GM23338 (cell line): ENCODE results near the gene NOSIP. TPM values are rescaled to one million over a fixed set of nuclear protein-coding genes. Genes with fewer than 3 reads are reported as not detected.

Experiments
- ATAC-seq: fragments of 200-7000 bp; cut with Tn5 transposase; 3 replicates; pipeline ENCODE4 v1.9.1; 2020
- DNase-seq: peaks from one replicate; pipeline ENCODE4 v3.0.0-alpha.2; 2015; ENCODE audit warnings: low spot score
- H2AFZ ChIP-seq: fragments of 200-600 bp; sonication (generic); 2 replicates; pipeline ENCODE4 v1.8.0; 2016; ENCODE audit warnings: antibody characterized with exemption, mild to moderate bottlenecking, moderate library complexity
- H3F3A ChIP-seq: fragments of 200-600 bp; sonication (generic); replicated peaks from 2 replicates; pipeline ENCODE4 v1.8.0; 2017; ENCODE audit warnings: antibody characterized with exemption, mixed run types, low read depth
- H3K27ac ChIP-seq: fragments of 200-600 bp; sonication (generic); 2 replicates; pipeline ENCODE4 v1.6.1; 2016; ENCODE audit warnings: low read depth
- H3K27me3 ChIP-seq: fragments of 200-600 bp; sonication (generic); 2 replicates; pipeline ENCODE4 v1.8.0; 2016; ENCODE audit warnings: mild to moderate bottlenecking, mixed run types, moderate library complexity; ENCODE audit not compliant: insufficient read depth
- H3K36me3 ChIP-seq: fragments of 200-600 bp; sonication (generic); 2 replicates; pipeline ENCODE4 v1.8.0; 2016; ENCODE audit warnings: mild to moderate bottlenecking; ENCODE audit not compliant: insufficient read depth
- H3K4me1 ChIP-seq: fragments of 200-600 bp; sonication (generic); 2 replicates; pipeline ENCODE4 v1.8.0; 2016; ENCODE audit warnings: mild to moderate bottlenecking, moderate library complexity; ENCODE audit not compliant: insufficient read depth
- H3K4me2 ChIP-seq: fragments of 200-600 bp; sonication (generic); 2 replicates; pipeline ENCODE4 v1.7.1; 2017; ENCODE audit warnings: mixed run types
- H3K4me3 ChIP-seq: fragments of 200-600 bp; sonication (generic); 2 replicates; pipeline ENCODE4 v1.6.1; 2016; ENCODE audit warnings: mixed run types
- H3K79me2 ChIP-seq: fragments of 200-600 bp; sonication (generic); replicated peaks from 2 replicates; pipeline ENCODE4 v1.8.0; 2017; ENCODE audit warnings: mild to moderate bottlenecking; ENCODE audit not compliant: insufficient read depth
- H3K9me2 ChIP-seq: fragments of 200-600 bp; sonication (generic); 2 replicates; pipeline ENCODE4 v1.8.0; 2017; ENCODE audit not compliant: insufficient read depth
- H4K20me1 ChIP-seq: fragments of 200-600 bp; sonication (generic); replicated peaks from 2 replicates; pipeline ENCODE4 v1.8.0; 2017; ENCODE audit warnings: mild to moderate bottlenecking; ENCODE audit not compliant: insufficient read depth
- H3K27ac Mint-ChIP-seq: 2 replicates; pipeline ENCODE4 v1.8.0; 2020; ENCODE audit warnings: inconsistent platforms, mild to moderate bottlenecking, moderate library complexity, mixed read lengths
- H3K27me3 Mint-ChIP-seq: 3 replicates; pipeline ENCODE4 v1.8.0; 2022; ENCODE audit warnings: low read depth, mild to moderate bottlenecking, moderate library complexity, mixed read lengths, inconsistent platforms; ENCODE audit not compliant: insufficient read depth, poor library complexity
- H3K36me3 Mint-ChIP-seq: 3 replicates; pipeline ENCODE4 v1.8.0; 2021; ENCODE audit warnings: low read depth, mild to moderate bottlenecking, inconsistent platforms, moderate library complexity, mixed read lengths
- H3K4me1 Mint-ChIP-seq: 3 replicates; pipeline ENCODE4 v1.8.0; 2020; ENCODE audit warnings: mild to moderate bottlenecking, inconsistent platforms, mixed read lengths
- H3K4me3 Mint-ChIP-seq: 3 replicates; pipeline ENCODE4 v1.8.0; 2021; ENCODE audit warnings: moderate library complexity, mild to moderate bottlenecking, inconsistent platforms, mixed read lengths
- H3K9me3 Mint-ChIP-seq: 3 replicates; pipeline ENCODE4 v1.8.0; 2020; ENCODE audit warnings: moderate library complexity, mild to moderate bottlenecking, inconsistent platforms, mixed read lengths
- CREB1 ChIP-seq: fragments of 250-450 bp; sonication (Bioruptor Pico); IDR thresholded peaks from 2 replicates; pipeline ENCODE4 v1.5.0; 2020; ENCODE audit warnings: low read depth, mild to moderate bottlenecking, moderate library complexity
- ETS1 ChIP-seq: IDR thresholded peaks from 2 replicates; pipeline ENCODE4 v1.6.1; 2016; ENCODE audit warnings: antibody characterized with exemption
- EZH2 ChIP-seq: fragments of 200-600 bp; sonication (generic); IDR thresholded peaks from one replicate; pipeline ENCODE4 v1.8.0; 2017; ENCODE audit warnings: antibody characterized with exemption, mild to moderate bottlenecking, low read depth; ENCODE audit not compliant: unreplicated experiment
- EZH2phosphoT487 ChIP-seq: fragments of 200-600 bp; sonication (generic); IDR thresholded peaks from one replicate; pipeline ENCODE4 v1.8.1; 2018; ENCODE audit warnings: antibody characterized with exemption; ENCODE audit not compliant: unreplicated experiment
- JUNB ChIP-seq: IDR thresholded peaks from one replicate; pipeline ENCODE4 v1.6.1; 2016; ENCODE audit warnings: antibody characterized with exemption; ENCODE audit not compliant: unreplicated experiment
- NANOG ChIP-seq: IDR thresholded peaks from 2 replicates; pipeline ENCODE4 v1.6.1; 2016; ENCODE audit warnings: antibody characterized with exemption, borderline replicate concordance
- POLR2AphosphoS5 ChIP-seq: IDR thresholded peaks from 2 replicates; pipeline ENCODE4 v1.6.1; 2016; ENCODE audit warnings: antibody characterized with exemption, low read depth
- REST ChIP-seq: IDR thresholded peaks from one replicate; pipeline ENCODE4 v1.6.1; 2018; ENCODE audit warnings: antibody characterized with exemption; ENCODE audit not compliant: unreplicated experiment
- STAT1 ChIP-seq: IDR thresholded peaks from one replicate; pipeline ENCODE4 v1.6.1; 2016; ENCODE audit warnings: antibody characterized with exemption; ENCODE audit not compliant: unreplicated experiment
- ZNF114 ChIP-seq: fragments of 250-450 bp; sonication (Bioruptor Pico); IDR thresholded peaks from 2 replicates; pipeline ENCODE4 v1.5.0; 2020; ENCODE audit warnings: mild to moderate bottlenecking, moderate library complexity
- ZNF331 ChIP-seq: fragments of 250-450 bp; sonication (Bioruptor Pico); IDR thresholded peaks from 2 replicates; pipeline ENCODE4 v1.5.0; 2020; ENCODE audit warnings: low read depth, mild to moderate bottlenecking, moderate library complexity
- ZNF462 ChIP-seq: fragments of 250-450 bp; sonication (Bioruptor Pico); IDR thresholded peaks from 2 replicates; pipeline ENCODE4 v1.5.0; 2020; ENCODE audit warnings: mild to moderate bottlenecking, moderate library complexity
- polyA plus RNA-seq: library from polyadenylated mRNA; unstranded; fragments of >200 nt; fragmentation: Nextera tagmentation; extraction: Ambion mirVana; gene quantifications from 2 replicates; pipeline ENCODE4 v1.2.1, GENCODE V29; 2016
- total RNA-seq: library from RNA; depleted of rRNA; stranded (reverse); fragments of >200 nt; shearing (Covaris generic); gene quantifications from 2 replicates; pipeline ENCODE4 v1.2.3, GENCODE V29; 2014
- TF ChIP-seq, protein P1 (sequence below), 2 experiments: fragments of 200-600 bp in 1 of 2; sonication (generic) in 1 of 2; conservative IDR thresholded peaks; 2 replicates each; pipeline versions ENCODE4 v1.5.1 to v1.6.1; 2016 to 2017; ENCODE audit warnings: antibody characterized with exemption in 2 of 2, low read depth in 2 of 2, mild to moderate bottlenecking in 2 of 2, moderate library complexity in 1 of 2

The NOSIP gene
- total and polyA plus RNA-seq, 2 experiments from 2014 or later = 88.5 to 143 TPM

DNA sequence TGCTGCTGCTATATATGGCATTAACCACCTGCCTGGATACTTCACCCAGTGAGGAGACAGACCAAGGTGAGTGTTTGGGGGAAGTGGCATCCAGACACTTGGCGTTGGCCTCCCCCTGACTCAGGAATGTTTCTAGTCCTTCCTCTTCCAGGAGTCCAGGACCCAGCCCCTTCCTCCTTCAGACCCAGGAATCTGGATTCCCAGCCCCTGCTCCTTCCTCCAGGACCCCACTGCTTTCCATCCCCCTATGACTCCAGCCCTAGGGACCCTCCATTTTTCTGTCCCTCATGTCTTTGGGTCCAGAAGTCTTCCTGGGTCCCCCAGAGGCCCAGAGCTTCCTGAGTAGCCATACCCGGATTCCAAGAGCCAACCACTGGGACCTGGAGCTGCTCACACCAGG is 2.9 kb upstream of the NOSIP start:
- TF ChIP-seq ZNF331 (CRISPR knock-in tag) = no peak
- TF ChIP-seq REST = no peak
- no peak for TF ChIP-seq JUNB
- TF ChIP-seq ETS1 = no peak
- TF ChIP-seq STAT1 = no peak
- TF ChIP-seq CREB1 (CRISPR knock-in tag) = no peak
- TF ChIP-seq, protein P1, sequence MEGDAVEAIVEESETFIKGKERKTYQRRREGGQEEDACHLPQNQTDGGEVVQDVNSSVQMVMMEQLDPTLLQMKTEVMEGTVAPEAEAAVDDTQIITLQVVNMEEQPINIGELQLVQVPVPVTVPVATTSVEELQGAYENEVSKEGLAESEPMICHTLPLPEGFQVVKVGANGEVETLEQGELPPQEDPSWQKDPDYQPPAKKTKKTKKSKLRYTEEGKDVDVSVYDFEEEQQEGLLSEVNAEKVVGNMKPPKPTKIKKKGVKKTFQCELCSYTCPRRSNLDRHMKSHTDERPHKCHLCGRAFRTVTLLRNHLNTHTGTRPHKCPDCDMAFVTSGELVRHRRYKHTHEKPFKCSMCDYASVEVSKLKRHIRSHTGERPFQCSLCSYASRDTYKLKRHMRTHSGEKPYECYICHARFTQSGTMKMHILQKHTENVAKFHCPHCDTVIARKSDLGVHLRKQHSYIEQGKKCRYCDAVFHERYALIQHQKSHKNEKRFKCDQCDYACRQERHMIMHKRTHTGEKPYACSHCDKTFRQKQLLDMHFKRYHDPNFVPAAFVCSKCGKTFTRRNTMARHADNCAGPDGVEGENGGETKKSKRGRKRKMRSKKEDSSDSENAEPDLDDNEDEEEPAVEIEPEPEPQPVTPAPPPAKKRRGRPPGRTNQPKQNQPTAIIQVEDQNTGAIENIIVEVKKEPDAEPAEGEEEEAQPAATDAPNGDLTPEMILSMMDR (conservative IDR thresholded peaks at IDR 0.05; ENCODE audit: low read depth in 2 of 2) = no peak
- TF ChIP-seq EZH2phosphoT487 = no peak
- no peak for TF ChIP-seq ZNF114
- TF ChIP-seq POLR2AphosphoS5 = no peak
- no peak for TF ChIP-seq EZH2
- no peak for TF ChIP-seq NANOG
- no peak for TF ChIP-seq ZNF462
- no peak overlapping the region for H3K27ac Mint-ChIP-seq
- H3K36me3 ChIP-seq = no peaks in the 10 kb centered on the region
- no peaks in the 10 kb centered on the region for H3K27me3 ChIP-seq
- peaks cover 25% of the 10 kb centered on the region for H3K4me1 ChIP-seq
- H3K27ac ChIP-seq = no peak overlapping the region
- DNase-seq (no peak), ATAC-seq (no peak)
- H4K20me1 ChIP-seq = no peaks in the 10 kb centered on the region; the same call in 1 of the 2 replicates
- H3K9me2 ChIP-seq = no peaks in the 10 kb centered on the region
- no peak overlapping the region for H3K4me3 ChIP-seq
- peaks cover 9% of the 10 kb centered on the region; the same call in 1 of the 2 replicates for H3F3A ChIP-seq
- no peaks in the 10 kb centered on the region for H3K36me3 Mint-ChIP-seq
- H3K9me3 Mint-ChIP-seq = no peaks in the 10 kb centered on the region
- no peak overlapping the region for H3K4me3 Mint-ChIP-seq
- peaks cover 25% of the 10 kb centered on the region for H3K4me1 Mint-ChIP-seq
- H2AFZ ChIP-seq = no peak overlapping the region
- H3K27me3 Mint-ChIP-seq = peaks cover 6% of the 10 kb centered on the region
- peaks cover 20% of the 10 kb centered on the region for H3K79me2 ChIP-seq
- no peak overlapping the region for H3K4me2 ChIP-seq
